ENCODE data around the gene COPRS. TPM values are rescaled to one million over a fixed set of nuclear protein-coding genes. Genes with fewer than 3 reads are reported as not detected.

Gene COPRS
- total RNA-seq, 1 experiment from 2014 or later = 37.5 TPM

GRCh38 chr17:31823014-31823413 is 36.0 kb downstream of the COPRS start (continued):
- TF ChIP-seq ARID4B (CRISPR knock-in tag; IDR thresholded peaks at IDR 0.05; ENCODE audit: borderline replicate concordance) (no peak), TCF7 (CRISPR knock-in tag; IDR thresholded peaks at IDR 0.05; ENCODE audit: low read depth) (no peak), ERG (CRISPR knock-in tag; IDR thresholded peaks at IDR 0.05) (no peak), FOXJ3 (CRISPR knock-in tag; IDR thresholded peaks at IDR 0.05; ENCODE audit: borderline replicate concordance) (no peak), GABPB1 (CRISPR knock-in tag; IDR thresholded peaks at IDR 0.05) (no peak), ZSCAN18 (CRISPR knock-in tag; IDR thresholded peaks at IDR 0.05) (no peak), ZNF512 (CRISPR knock-in tag; IDR thresholded peaks at IDR 0.05; ENCODE audit: borderline replicate concordance) (no peak)

GRCh38 chr17:31820691-31821435 is 38.2 kb downstream of the COPRS start:
- ATAC-seq (no peak), DNase-seq (ENCODE audit: low spot score) (no peak)
- no peak overlapping the region for H3K4me3 Mint-ChIP-seq
- no peak overlapping the region for H3K27ac Mint-ChIP-seq
- ChIA-PET CTCF (no interaction called here), POLR2A (no interaction called here)
- no peaks in the 10 kb centered on the region for H3K27me3 Mint-ChIP-seq (ENCODE audit: low read depth)
- H3K36me3 Mint-ChIP-seq = no peaks in the 10 kb centered on the region
- H3K9me3 Mint-ChIP-seq = no peaks in the 10 kb centered on the region
- H3K4me1 Mint-ChIP-seq = no peaks in the 10 kb centered on the region
- TF ChIP-seq USF1 (CRISPR knock-in tag; IDR thresholded peaks at IDR 0.05) (no peak), FOXK1 (CRISPR knock-in tag; IDR thresholded peaks at IDR 0.05) (no peak), E2F1 (CRISPR knock-in tag; IDR thresholded peaks at IDR 0.05) (no peak), ESRRA (CRISPR knock-in tag; IDR thresholded peaks at IDR 0.05; ENCODE audit: borderline replicate concordance) (no peak), ZNF317 (CRISPR knock-in tag; IDR thresholded peaks at IDR 0.05; ENCODE audit: borderline replicate concordance, low read depth) (no peak), GRHL2 (CRISPR knock-in tag; IDR thresholded peaks at IDR 0.05; ENCODE audit: insufficient replicate concordance, severe bottlenecking) (no peak), GTF2I (CRISPR knock-in tag; conservative IDR thresholded peaks at IDR 0.05) (no peak), NFE2L1 (CRISPR knock-in tag; IDR thresholded peaks at IDR 0.05) (no peak), USF2 (CRISPR knock-in tag; IDR thresholded peaks at IDR 0.05) (no peak), PRDM15 (CRISPR knock-in tag; IDR thresholded peaks at IDR 0.05) (no peak), ZNF416 (CRISPR knock-in tag; IDR thresholded peaks at IDR 0.05) (no peak), KAT7 (CRISPR knock-in tag; IDR thresholded peaks at IDR 0.05; ENCODE audit: borderline replicate concordance) (no peak), TEAD1 (CRISPR knock-in tag; IDR thresholded peaks at IDR 0.05) (no peak)
